IMR-90 (cell line): ENCODE results near the gene EME2. TPM values are rescaled to one million over a fixed set of nuclear protein-coding genes. Genes with fewer than 3 reads are reported as not detected.

Experiments used
- ATAC-seq: fragments of 200-7000 bp; cut with Tn5 transposase; 2 replicates; pipeline ENCODE4 v1.9.1; 2020; ENCODE audit warnings: low read depth, mild to moderate bottlenecking, moderate library complexity
- BruUV-seq: library from RNA; stranded (reverse); fragments of 400-500 nt; replicated peaks from 2 replicates; lab custom pipeline; 2021; lab: Mats Ljungman, UMichigan
- CTCF ChIA-PET: fragments of 300-600 bp; formaldehyde crosslinking; extraction: SDS; loops from one replicate; lab custom pipeline; 2021; ENCODE audit warnings: antibody characterized with exemption; lab: Yijun Ruan, JAX
- POLR2A ChIA-PET: fragments of 300-600 bp; sonication (Branson Sonifier 250); formaldehyde crosslinking; loops from one replicate; lab custom pipeline; 2022; ENCODE audit warnings: antibody characterized with exemption; ENCODE audit not compliant: unreplicated experiment; lab: Charles Lee
- DNase-seq: peaks from one replicate; pipeline ENCODE4 v3.0.0; 2013
- H2AFZ ChIP-seq: replicated peaks from 2 replicates; pipeline ENCODE3; 2013; ENCODE audit warnings: low read length, mild to moderate bottlenecking; ENCODE audit not compliant: poor library complexity
- H2AK5ac ChIP-seq: 2 replicates; pipeline ENCODE4 v1.6.1; 2013; ENCODE audit warnings: low read depth, low read length, inconsistent platforms
- H2AK9ac ChIP-seq: replicated peaks from 2 replicates; pipeline ENCODE3; 2013; ENCODE audit warnings: mild to moderate bottlenecking, low read depth, low read length, moderate library complexity; ENCODE audit not compliant: poor library complexity
- H2BK120ac ChIP-seq: 2 replicates; pipeline ENCODE4 v1.6.1; 2013; ENCODE audit warnings: low read depth, low read length, inconsistent platforms
- H2BK15ac ChIP-seq: 3 replicates; pipeline ENCODE4 v1.6.1; 2013; ENCODE audit warnings: low read depth, low read length, inconsistent platforms
- H2BK20ac ChIP-seq: 2 replicates; pipeline ENCODE4 v1.6.1; 2013; ENCODE audit warnings: low read depth, mild to moderate bottlenecking, inconsistent platforms, low read length, moderate library complexity
- H2BK5ac ChIP-seq: 2 replicates; pipeline ENCODE4 v1.6.1; 2013; ENCODE audit warnings: mild to moderate bottlenecking, low read depth, low read length, inconsistent platforms; ENCODE audit not compliant: poor library complexity, severe bottlenecking
- H3K14ac ChIP-seq: replicated peaks from 2 replicates; pipeline ENCODE4 v1.6.1; 2013; ENCODE audit warnings: low read depth, low read length, inconsistent platforms
- H3K18ac ChIP-seq: 2 replicates; pipeline ENCODE4 v1.6.1; 2013; ENCODE audit warnings: low read depth, low read length, control low read depth
- H3K23ac ChIP-seq: 2 replicates; pipeline ENCODE4 v1.6.1; 2013; ENCODE audit warnings: low read depth, low read length, inconsistent platforms
- H3K27ac ChIP-seq: 2 replicates; pipeline ENCODE4 v1.5.1; 2013; ENCODE audit warnings: mild to moderate bottlenecking, control low read depth, low read length; ENCODE audit not compliant: insufficient read depth
- H3K27me3 ChIP-seq: 2 replicates; pipeline ENCODE4 v1.6.1; 2013; ENCODE audit warnings: low read length; ENCODE audit not compliant: control insufficient read depth, insufficient read depth
- H3K36me3 ChIP-seq: 2 replicates; pipeline ENCODE4 v1.6.1; 2013; ENCODE audit warnings: low read length, mixed read lengths; ENCODE audit not compliant: control insufficient read depth, insufficient read depth
- H3K4ac ChIP-seq: 2 replicates; pipeline ENCODE4 v1.6.1; 2013; ENCODE audit warnings: low read depth, low read length, inconsistent platforms
- H3K4me1 ChIP-seq: 2 replicates; pipeline ENCODE4 v1.6.1; 2013; ENCODE audit warnings: low read length, mixed read lengths; ENCODE audit not compliant: control insufficient read depth, insufficient read depth
- H3K4me2 ChIP-seq: 2 replicates; pipeline ENCODE4 v1.6.1; 2013; ENCODE audit warnings: low read depth, mild to moderate bottlenecking, control low read depth, low read length, moderate library complexity
- H3K4me3 ChIP-seq: 2 replicates; pipeline ENCODE4 v1.5.1; 2013; ENCODE audit warnings: low read depth, mild to moderate bottlenecking, control low read depth, low read length, moderate library complexity; ENCODE audit not compliant: insufficient read depth
- H3K56ac ChIP-seq: 2 replicates; pipeline ENCODE4 v1.6.1; 2013; ENCODE audit warnings: low read length, inconsistent platforms; ENCODE audit not compliant: insufficient read depth; ENCODE audit errors: extremely low read depth
- H3K79me1 ChIP-seq, 2 experiments: 2 replicates each; pipeline ENCODE4 v1.6.1; 2013; ENCODE audit warnings: low read length in 2 of 2, inconsistent platforms in 1 of 2, low read depth in 1 of 2
- H3K9ac ChIP-seq: 2 replicates; pipeline ENCODE4 v1.6.1; 2013; ENCODE audit warnings: low read depth, low read length, control low read depth
- H3K9me1 ChIP-seq: 2 replicates; pipeline ENCODE4 v1.6.1; 2013; ENCODE audit warnings: low read length, inconsistent platforms; ENCODE audit not compliant: insufficient read depth
- H3K9me3 ChIP-seq: 2 replicates; pipeline ENCODE4 v1.6.1; 2013; ENCODE audit warnings: low read length; ENCODE audit not compliant: control insufficient read depth, insufficient read depth
- H4K20me1 ChIP-seq: 2 replicates; pipeline ENCODE4 v1.6.1; 2013; ENCODE audit warnings: low read length, inconsistent platforms; ENCODE audit not compliant: insufficient read depth
- H4K5ac ChIP-seq: 2 replicates; pipeline ENCODE4 v1.6.1; 2013; ENCODE audit warnings: mild to moderate bottlenecking, low read depth, low read length, control low read depth
- H4K8ac ChIP-seq, 2 experiments: 2 replicates each; pipeline ENCODE4 v1.6.1; 2013; ENCODE audit warnings: low read depth in 2 of 2, low read length in 2 of 2, control low read depth in 1 of 2, inconsistent platforms in 1 of 2
- H4K91ac ChIP-seq: 2 replicates; pipeline ENCODE4 v1.6.1; 2013; ENCODE audit warnings: low read depth, low read length, inconsistent platforms; ENCODE audit not compliant: insufficient read depth
- MAFK ChIP-seq: IDR thresholded peaks from 2 replicates; pipeline ENCODE4 v1.6.1; 2012; ENCODE audit warnings: low read depth, low read length, improper control_type of control experiment
- MAZ ChIP-seq: IDR thresholded peaks from 2 replicates; pipeline ENCODE4 v1.6.1; 2012; ENCODE audit warnings: low read depth, mild to moderate bottlenecking, low read length, improper control_type of control experiment, moderate library complexity, borderline replicate concordance
- MXI1 ChIP-seq: IDR thresholded peaks from 2 replicates; pipeline ENCODE4 v1.6.1; 2012; ENCODE audit warnings: low read depth, mild to moderate bottlenecking, low read length, moderate library complexity, borderline replicate concordance
- NFE2L2 ChIP-seq: fragments of 150-350 bp; IDR thresholded peaks from 2 replicates; pipeline ENCODE4 v1.6.1; 2016; ENCODE audit warnings: low read depth, mild to moderate bottlenecking, low read length
- POLR2A ChIP-seq: IDR thresholded peaks from 2 replicates; pipeline ENCODE4 v1.6.1; 2012; ENCODE audit warnings: mild to moderate bottlenecking, low read depth, low read length
- RAD21 ChIP-seq: IDR thresholded peaks from 2 replicates; pipeline ENCODE4 v1.6.1; 2012; ENCODE audit warnings: low read length, improper control_type of control experiment
- RCOR1 ChIP-seq: IDR thresholded peaks from 2 replicates; pipeline ENCODE4 v1.6.1; 2012; ENCODE audit warnings: mild to moderate bottlenecking, low read length, improper control_type of control experiment; ENCODE audit not compliant: insufficient replicate concordance
- RFX5 ChIP-seq: IDR thresholded peaks from 2 replicates; pipeline ENCODE4 v1.8.0; 2012; ENCODE audit warnings: low read depth, mild to moderate bottlenecking, low read length, moderate library complexity
- WGBS, 2 experiments: methylation state at CpG; one replicate each; pipeline versions ENCODE4 v1.1.5 to v1.1.7; 2013; ENCODE audit warnings: missing lambda C conversion rate in 2 of 2; ENCODE audit not compliant: insufficient read length in 1 of 2; ENCODE audit errors: extremely low coverage in 2 of 2; 5-methylcytosine and 5-hydroxymethylcytosine counted together
- dilution Hi-C: fragments of 300-500 bp; cut with HindIII; formaldehyde crosslinking; loops from one replicate; pipeline ENCODE4 v1.14.3; 2018; ENCODE audit warnings: low sequenced_read_pairs; ENCODE audit not compliant: unreplicated experiment
- in situ Hi-C: fragments of 300-500 bp; cut with MboI; formaldehyde crosslinking; loops from 3 replicates; pipeline ENCODE4 v1.14.3; 2019; ENCODE audit warnings: low sequenced_read_pairs, inconsistent platforms, mixed read lengths
- intact Hi-C: fragments of 100-400 bp; cut with micrococcal nuclease; formaldehyde crosslinking; loops from 2 replicates; pipeline ENCODE4 v1.10.0; 2022
- polyA plus RNA-seq, 3 experiments: library from polyadenylated mRNA; depleted of rRNA; stranded (reverse); fragments of >200 nt; gene quantifications; 2 replicates each; pipeline ENCODE4 v1.2.3, GENCODE V29; 2012; ENCODE audit warnings: low replicate concordance in 1 of 3
- total RNA-seq: library from RNA; depleted of rRNA; stranded (reverse); fragments of >200 nt; gene quantifications from 2 replicates; pipeline ENCODE4 v1.2.3, GENCODE V29; 2012
- TF ChIP-seq, protein P1 (sequence below): fragments of 150-350 bp; IDR thresholded peaks from 2 replicates; pipeline ENCODE4 v1.6.1; 2017; ENCODE audit warnings: mild to moderate bottlenecking, antibody characterized with exemption, low read length, low read depth
- TF ChIP-seq, protein P2 (sequence below): conservative IDR thresholded peaks from 2 replicates; pipeline ENCODE4 v1.5.1; 2012; ENCODE audit warnings: mild to moderate bottlenecking, low read depth, low read length, improper control_type of control experiment

The EME2 gene
- total and polyA plus RNA-seq, 2 of the 4 experiments (the other 2 are of a cell fraction), result 1.3 to 9.6 TPM

DNA sequence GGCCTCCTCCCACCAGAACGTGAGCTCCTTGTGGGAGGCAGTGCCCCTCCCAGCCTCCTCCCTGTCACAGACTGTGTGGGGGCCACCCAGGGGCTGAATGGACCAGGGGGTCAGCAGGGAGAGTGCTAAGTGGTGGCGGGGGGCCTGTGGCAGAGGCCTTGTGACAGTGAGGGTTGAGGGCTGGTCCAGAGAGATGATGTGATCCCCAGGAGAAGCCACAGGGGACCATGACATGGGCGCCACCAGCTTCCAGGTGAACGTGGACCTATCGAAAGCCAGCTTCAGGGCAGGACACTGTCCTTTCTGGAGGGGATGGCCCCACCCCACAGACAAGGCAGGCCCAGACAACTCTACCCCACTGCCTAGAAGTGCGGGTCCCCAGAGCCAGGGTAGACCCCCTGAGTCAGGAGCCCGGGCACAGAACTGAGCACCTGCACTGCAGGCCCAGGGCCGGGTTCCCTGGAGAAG is 6.7 kb downstream of the EME2 start:
- ChIA-PET POLR2A (no interaction called here), CTCF (no interaction called here)
- Histone ChIP-seq H2BK5ac (no peak overlapping the region), H3K4ac (no peak overlapping the region), H3K36me3 (peaks cover 31% of the 10 kb centered on the region), H2AFZ (peak overlapping the region; percentile 51), H3K14ac (no peak overlapping the region), H3K9me1 (peaks cover 10% of the 10 kb centered on the region; the same call in 1 of the 2 replicates), H3K18ac (no peak overlapping the region), H4K91ac (no peak overlapping the region), H2AK5ac (no peak overlapping the region), H3K56ac (no peak overlapping the region), H3K4me2 (no peak overlapping the region), H2BK20ac (no peak overlapping the region), H3K4me3 (no peak overlapping the region), H3K23ac (no peak overlapping the region), H3K9me3 (no peaks in the 10 kb centered on the region), H4K20me1 (peaks cover 16% of the 10 kb centered on the region), H3K27ac (no peak overlapping the region), H4K5ac (no peak overlapping the region), H2BK15ac (no peak overlapping the region), H2AK9ac (peak overlapping the region; percentile 52), H3K9ac (no peak overlapping the region), H3K4me1 (peaks cover 8% of the 10 kb centered on the region), H3K27me3 (no peaks in the 10 kb centered on the region), H4K8ac (no peak overlapping the region), H3K79me1 (peaks cover 14 to 60% of the 10 kb centered on the region in 2 experiments), H2BK120ac (no peak overlapping the region)
- BruUV-seq, result no TSS peak
- DNase-seq (no peak), ATAC-seq (no peak)
- 89% methylated on average over 3 of the region's 8 CpGs; no CpG with 5 or more reads in 1 of the 2 experiments for WGBS, 2 experiments
- intact Hi-C loops, result no loop called here
- TF ChIP-seq RFX5, result no peak
- TF ChIP-seq NFE2L2, result no peak
- TF ChIP-seq, protein P1, sequence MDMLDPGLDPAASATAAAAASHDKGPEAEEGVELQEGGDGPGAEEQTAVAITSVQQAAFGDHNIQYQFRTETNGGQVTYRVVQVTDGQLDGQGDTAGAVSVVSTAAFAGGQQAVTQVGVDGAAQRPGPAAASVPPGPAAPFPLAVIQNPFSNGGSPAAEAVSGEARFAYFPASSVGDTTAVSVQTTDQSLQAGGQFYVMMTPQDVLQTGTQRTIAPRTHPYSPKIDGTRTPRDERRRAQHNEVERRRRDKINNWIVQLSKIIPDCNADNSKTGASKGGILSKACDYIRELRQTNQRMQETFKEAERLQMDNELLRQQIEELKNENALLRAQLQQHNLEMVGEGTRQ, result no peak
- TF ChIP-seq, protein P2, sequence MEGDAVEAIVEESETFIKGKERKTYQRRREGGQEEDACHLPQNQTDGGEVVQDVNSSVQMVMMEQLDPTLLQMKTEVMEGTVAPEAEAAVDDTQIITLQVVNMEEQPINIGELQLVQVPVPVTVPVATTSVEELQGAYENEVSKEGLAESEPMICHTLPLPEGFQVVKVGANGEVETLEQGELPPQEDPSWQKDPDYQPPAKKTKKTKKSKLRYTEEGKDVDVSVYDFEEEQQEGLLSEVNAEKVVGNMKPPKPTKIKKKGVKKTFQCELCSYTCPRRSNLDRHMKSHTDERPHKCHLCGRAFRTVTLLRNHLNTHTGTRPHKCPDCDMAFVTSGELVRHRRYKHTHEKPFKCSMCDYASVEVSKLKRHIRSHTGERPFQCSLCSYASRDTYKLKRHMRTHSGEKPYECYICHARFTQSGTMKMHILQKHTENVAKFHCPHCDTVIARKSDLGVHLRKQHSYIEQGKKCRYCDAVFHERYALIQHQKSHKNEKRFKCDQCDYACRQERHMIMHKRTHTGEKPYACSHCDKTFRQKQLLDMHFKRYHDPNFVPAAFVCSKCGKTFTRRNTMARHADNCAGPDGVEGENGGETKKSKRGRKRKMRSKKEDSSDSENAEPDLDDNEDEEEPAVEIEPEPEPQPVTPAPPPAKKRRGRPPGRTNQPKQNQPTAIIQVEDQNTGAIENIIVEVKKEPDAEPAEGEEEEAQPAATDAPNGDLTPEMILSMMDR, result no peak
- TF ChIP-seq MAZ, result no peak
- TF ChIP-seq RCOR1, result no peak
- TF ChIP-seq MXI1, result no peak
- no peak for TF ChIP-seq RAD21
- TF ChIP-seq MAFK, result no peak
- TF ChIP-seq POLR2A, result no peak
- in situ Hi-C loops, result no loop called here
- dilution Hi-C loops, result no loop called here
